Heart right ventricle (tissue), 16 donors: ENCODE results near the gene KIAA0513. TPM values are rescaled to one million over a fixed set of nuclear protein-coding genes. Genes with fewer than 3 reads are reported as not detected.

Experiments used
- ATAC-seq, 8 donors: fragments of 200-7000 bp; cut with Tn5 transposase; one replicate each; pipeline ENCODE4 v1.9.1; 2020; ENCODE audit warnings: mild to moderate bottlenecking in 8 of 8, moderate library complexity in 8 of 8, moderate number of reproducible peaks in 1 of 8
- DNase-seq, 2 donors: peaks; one replicate each; pipeline ENCODE4 v3.0.0-alpha.2; 2020
- H3K27ac ChIP-seq, 10 donors: fragments of 200-600 bp; sonication (generic) in 2 of 10; one replicate each; pipeline versions ENCODE4 v1.5.0 to v1.8.0; 2020 to 2022; ENCODE audit warnings: mild to moderate bottlenecking in 3 of 10
- H3K27me3 ChIP-seq, 7 donors: fragments of 200-600 bp; one replicate each; pipeline ENCODE4 v1.8.0; 2021 to 2022; ENCODE audit warnings: mild to moderate bottlenecking in 2 of 7
- H3K36me3 ChIP-seq, 9 donors: fragments of 200-600 bp; sonication (generic) in 1 of 9; one replicate each; pipeline versions ENCODE4 v1.5.0 to v1.8.0; 2020 to 2022; ENCODE audit warnings: mild to moderate bottlenecking in 2 of 9
- H3K4me1 ChIP-seq, 9 donors: fragments of 200-600 bp; sonication (generic) in 1 of 9; one replicate each; pipeline versions ENCODE4 v1.5.0 to v1.8.0; 2020 to 2022; ENCODE audit warnings: mild to moderate bottlenecking in 4 of 9
- H3K4me3 ChIP-seq, 10 donors: fragments of 200-600 bp; sonication (generic) in 2 of 10; one replicate each; pipeline versions ENCODE4 v1.5.0 to v1.8.0; 2020 to 2022; ENCODE audit warnings: mild to moderate bottlenecking in 7 of 10, moderate library complexity in 2 of 10
- H3K9me3 ChIP-seq, 11 donors: fragments of 200-600 bp in 10 of 11; sonication (generic) in 2 of 11; one replicate each; pipeline versions ENCODE4 v1.5.0 to v1.8.0; 2013 to 2022; ENCODE audit warnings: mild to moderate bottlenecking in 2 of 11, control low read depth in 1 of 11, moderate library complexity in 1 of 11
- CTCF ChIP-seq, 9 donors: fragments of 200-600 bp; sonication (generic) in 2 of 9; IDR thresholded peaks; one replicate each; pipeline versions ENCODE4 v1.5.0 to v1.8.0; 2021 to 2022; ENCODE audit warnings: antibody characterized with exemption in 9 of 9, mild to moderate bottlenecking in 5 of 9, moderate library complexity in 1 of 9
- WGBS, 2 donors: extraction: QIAGEN DNeasy Blood & Tissue Kit; methylation state at CpG; one replicate each; pipeline ENCODE4 v1.1.7; 2013; ENCODE audit warnings: inconsistent platforms in 1 of 2; 5-methylcytosine and 5-hydroxymethylcytosine counted together
- intact Hi-C, 10 donors: fragments of 100-400 bp; cut with DNase I; formaldehyde crosslinking; loops; one replicate each; pipeline versions ENCODE4 v1.11.1 to v1.14.2; 2022
- polyA plus RNA-seq, 2 donors: library from polyadenylated mRNA; stranded (reverse); fragments of 200-250 nt; gene quantifications; one replicate each; pipeline ENCODE4 v1.2.3, GENCODE V29; 2013
- total RNA-seq, 10 donors: library from RNA; stranded (reverse); fragmentation: NEBNext Ultra II Directional in 3 of 10; extraction: Animal tissue kit (Norgen Biotek cat#: 25700) in 3 of 10; gene quantifications; one replicate each; pipeline versions ENCODE4 v1.2.1 to v1.2.4, GENCODE V29; 2021 to 2023
- donor health status: Arrhythmogenic right ventricular cardiomyopathy.
- donor health status: ischemic (EF 13 %, LVEDD 7.1; RV severe dilation, severe dysfunction).
- donor health status: healthy with polysubstance abuse.
- donor health status: DM: no; HTN: yes; CAD: no.
- donor health status: DM: no; HTN: no; CAD: no.
- donor health status: ischemic (EF 25% LVEDD 6.9; RV normal size, moderate dysfunction).
- donor health status: ischemic (EF 25% LVEDD 5.7; RV mildly dilated, moderate dysfunction).
- donor health status: healthy.
- donor health status: DM: yes; HTN: yes; CAD: no.
- donor health status: Ischemic cardiomyopathy.
- donor health status: ischemic (EF 35%, LVEDD 5.7; RV mildly dilated, moderate dysfunction).
- donor health status: nonischemic (EF 11% LVEDD 7.7; RV severe dilation, severe dysfunction).
- donor health status: DM: yes; HTN: yes; CAD: no.
- donor health status: PGD.
- donor health status: ischemic (EF 29% LVEDD 5.4; RV normal size, mild dysfunction).
- donor health status: nonischemic (EF 23%, LVEDD 6.1; RV moderate dilation, normal function).

Gene KIAA0513
- total and polyA plus RNA-seq, 12 donors, result 2.4 to 10.9 (median 8.3) TPM

GRCh38 chr16:85087899-85088569 lies 60.4 kb downstream of the KIAA0513 start:
- Histone ChIP-seq H3K4me1 (peaks cover 6 to 29% (median 20%) of the 10 kb centered on the region in 9 donors), H3K27me3 (no peaks in the 10 kb centered on the region), H3K9me3 (no peaks in the 10 kb centered on the region), H3K4me3 (no peak overlapping the region), H3K36me3 (peaks cover 0 to 15% (median 0%) of the 10 kb centered on the region in 9 donors), H3K27ac (no peak overlapping the region)
- ATAC-seq (no peak), DNase-seq (no peak)
- no peak for TF ChIP-seq CTCF (IDR thresholded peaks at IDR 0.05)
- 89 to 98% methylated on average over 21 of the region's 21 CpGs for WGBS, 2 donors
- intact Hi-C loops, result loop anchor here in 7 of 10 donors (2.0 to 10.0 kb wide), 7 partner anchors 61 to 333 kb away; partner anchors contain the start of genes ZDHHC7 (in 3 of the 7) and KIAA0513 (in 2 of the 7)

- WGBS, 2 donors, result 79% methylated on average over 30 to 31 of the region's 31 CpGs
- intact Hi-C loops, result loop anchor here in 7 of 10 donors (5.0 to 10.0 kb wide), 6 partner anchors 61 to 334 kb away; partner anchors contain the start of genes KIAA0513 (in 2 of the 7) and ZDHHC7 (in 2 of the 7)
- ATAC-seq (peak in 1 of 8 donors; percentile 24), DNase-seq (no peak)
- Histone ChIP-seq H3K27ac (no peak overlapping the region), H3K9me3 (no peaks in the 10 kb centered on the region), H3K27me3 (peaks cover 0 to 4% (median 0%) of the 10 kb centered on the region in 7 donors), H3K4me3 (no peak overlapping the region), H3K4me1 (peaks cover 6 to 29% (median 20%) of the 10 kb centered on the region in 9 donors), H3K36me3 (peaks cover 0 to 15% (median 0%) of the 10 kb centered on the region in 9 donors)
- no peak for TF ChIP-seq CTCF (IDR thresholded peaks at IDR 0.05)
These were observed 61.1 kb downstream of the KIAA0513 start for GRCh38 chr16:85088570-85089199.

- H3K27ac ChIP-seq, result peak overlapping the region in 1 of 10 donors; percentile 5
- no peak overlapping the region for H3K4me3 ChIP-seq
- WGBS, 2 donors, result 47 to 54% methylated on average over 16 of the region's 16 CpGs
- no peaks in the 10 kb centered on the region for H3K9me3 ChIP-seq
- peaks cover 6 to 29% (median 20%) of the 10 kb centered on the region in 9 donors for H3K4me1 ChIP-seq
- intact Hi-C loops, result loop anchor here in 7 of 10 donors (5.0 to 10.0 kb wide), 6 partner anchors 62 to 335 kb away; partner anchors contain the start of genes KIAA0513 (in 2 of the 7) and ZDHHC7 (in 2 of the 7)
- H3K36me3 ChIP-seq, result peaks cover 0 to 15% (median 0%) of the 10 kb centered on the region in 9 donors
- TF ChIP-seq CTCF (IDR thresholded peaks at IDR 0.05), result no peak
- H3K27me3 ChIP-seq, result peaks cover 0 to 12% (median 3%) of the 10 kb centered on the region in 7 donors
- DNase-seq (no peak), ATAC-seq (peak in 6 of 8 donors; percentile 9 to 33 (median 28))
These were observed 61.9 kb downstream of the KIAA0513 start for GRCh38 chr16:85089525-85089924.

GRCh38 chr16:85090181-85090580 lies 62.6 kb downstream of the KIAA0513 start:
- no peaks in the 10 kb centered on the region for H3K9me3 ChIP-seq
- H3K4me1 ChIP-seq, result peaks cover 6 to 32% (median 20%) of the 10 kb centered on the region in 9 donors
- ATAC-seq, result peak in 2 of 8 donors; percentile 5 to 16
- H3K27me3 ChIP-seq, result peaks cover 0 to 12% (median 10%) of the 10 kb centered on the region in 7 donors
- DNase-seq, result no peak
- no peak for TF ChIP-seq CTCF (IDR thresholded peaks at IDR 0.05)
- 68 to 70% methylated on average over 13 of the region's 13 CpGs for WGBS, 2 donors
- peaks cover 0 to 15% (median 0%) of the 10 kb centered on the region in 9 donors for H3K36me3 ChIP-seq
- H3K4me3 ChIP-seq, result no peak overlapping the region
- intact Hi-C loops, result no loop called here
- H3K27ac ChIP-seq, result no peak overlapping the region
